Measurements from ENCODE around the gene PSMA7.
"Not testable (repeated sequence)": the region's sequence is repeated elsewhere in the genome, so short reads cannot be mapped to it uniquely, and the experiment has no call there.

PSMA7 gene

GRCh38 chr20:62151835-62152364 is 8.7 kb upstream of the PSMA7 start:
- no peak for DNase-seq

- DNase-seq: no peak
These were observed 8.0 kb upstream of the PSMA7 start for GRCh38 chr20:62151225-62151624.

DNA sequence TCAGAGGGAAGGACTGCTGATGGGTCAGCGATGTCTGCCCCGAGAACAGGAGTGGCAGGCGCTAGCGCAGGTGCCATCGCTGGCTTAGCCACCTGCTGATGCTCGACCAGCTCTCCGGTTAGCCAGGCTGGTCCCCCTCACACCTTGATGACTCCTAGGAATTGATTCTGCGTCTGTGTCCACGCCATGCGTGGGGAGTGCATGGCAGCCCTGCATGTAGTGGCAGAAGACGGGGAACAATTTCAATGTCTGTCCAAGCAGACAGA is 7.0 kb upstream of the PSMA7 start:
- no peak for DNase-seq

DNA sequence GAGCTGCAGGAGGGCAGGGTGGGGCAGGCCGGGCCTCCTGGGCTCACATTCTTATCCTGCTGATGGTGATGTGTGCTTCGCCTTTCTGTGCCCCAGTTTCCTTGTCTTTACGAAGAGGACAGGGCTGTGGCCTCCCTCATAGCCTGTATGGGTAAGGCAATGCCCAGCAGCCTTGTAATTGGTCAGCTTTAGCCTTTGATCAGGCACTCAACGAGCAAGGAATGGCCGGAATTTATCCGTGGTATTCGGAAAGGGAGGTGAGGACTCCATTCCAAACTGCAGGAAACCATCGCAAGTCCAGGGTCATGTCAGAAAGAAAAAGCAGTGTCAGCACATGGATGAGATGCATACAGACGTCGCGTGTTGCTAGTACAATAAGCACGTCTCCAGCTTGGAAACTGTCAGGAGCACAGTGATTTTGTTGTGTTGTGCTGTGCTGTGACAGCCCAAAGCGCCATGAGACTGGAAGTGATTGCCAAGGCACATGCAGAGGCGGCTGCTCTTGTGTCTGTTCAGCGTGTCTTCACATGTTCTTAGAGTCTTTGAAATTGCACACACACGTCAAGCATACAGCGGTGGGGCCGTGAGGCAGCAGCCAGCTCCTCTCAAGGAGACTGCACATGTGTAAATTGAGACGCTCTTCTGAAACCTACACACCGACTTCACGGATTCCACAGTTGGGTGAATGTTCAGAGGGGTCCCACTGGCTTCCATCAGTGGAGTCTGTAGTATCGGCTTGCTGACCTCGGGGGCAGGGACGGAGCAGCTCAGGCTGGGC is 6.5 kb upstream of the PSMA7 start:
- no peak for DNase-seq

DNA sequence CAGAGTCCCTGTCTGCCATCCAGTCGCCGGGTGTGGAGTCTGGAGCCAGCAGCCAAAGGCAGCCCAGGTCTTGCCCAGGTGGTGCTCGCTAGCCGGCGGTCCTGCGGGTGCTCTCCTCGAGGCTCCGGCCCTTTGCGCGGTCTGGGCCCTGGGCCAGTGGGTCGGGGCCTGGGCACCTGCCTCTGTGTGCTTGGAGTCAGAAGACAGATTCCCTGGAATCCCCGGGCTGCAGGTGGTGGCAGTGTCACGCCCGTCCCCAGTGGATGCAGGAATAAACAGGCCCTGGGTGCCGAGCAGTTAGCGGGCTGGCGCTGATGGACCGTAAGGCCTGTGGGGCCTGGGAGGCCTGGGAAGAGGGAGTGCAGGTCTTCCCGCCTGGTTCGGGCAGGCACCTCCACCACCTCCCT is 5.7 kb upstream of the PSMA7 start:
- DNase-seq: no peak

- not testable (repeated sequence) for DNase-seq
These were observed 5.2 kb upstream of the PSMA7 start for GRCh38 chr20:62148383-62148782.

- no peak for DNase-seq
These were observed 4.3 kb upstream of the PSMA7 start for GRCh38 chr20:62147528-62147927.

- DNase-seq: no peak
These were observed 3.9 kb upstream of the PSMA7 start for GRCh38 chr20:62147125-62147524.

GRCh38 chr20:62146019-62146755 is 3.0 kb upstream of the PSMA7 start:
- no peak for DNase-seq

GRCh38 chr20:62145688-62146018 is 2.5 kb upstream of the PSMA7 start:
- no peak for DNase-seq

- peak; percentile 70 for DNase-seq
These were observed 997 bp upstream of the PSMA7 start for GRCh38 chr20:62143957-62144825.

GRCh38 chr20:62142252-62143080 is 728 bp downstream of the PSMA7 start:
- peak; percentile 39 for DNase-seq

DNA sequence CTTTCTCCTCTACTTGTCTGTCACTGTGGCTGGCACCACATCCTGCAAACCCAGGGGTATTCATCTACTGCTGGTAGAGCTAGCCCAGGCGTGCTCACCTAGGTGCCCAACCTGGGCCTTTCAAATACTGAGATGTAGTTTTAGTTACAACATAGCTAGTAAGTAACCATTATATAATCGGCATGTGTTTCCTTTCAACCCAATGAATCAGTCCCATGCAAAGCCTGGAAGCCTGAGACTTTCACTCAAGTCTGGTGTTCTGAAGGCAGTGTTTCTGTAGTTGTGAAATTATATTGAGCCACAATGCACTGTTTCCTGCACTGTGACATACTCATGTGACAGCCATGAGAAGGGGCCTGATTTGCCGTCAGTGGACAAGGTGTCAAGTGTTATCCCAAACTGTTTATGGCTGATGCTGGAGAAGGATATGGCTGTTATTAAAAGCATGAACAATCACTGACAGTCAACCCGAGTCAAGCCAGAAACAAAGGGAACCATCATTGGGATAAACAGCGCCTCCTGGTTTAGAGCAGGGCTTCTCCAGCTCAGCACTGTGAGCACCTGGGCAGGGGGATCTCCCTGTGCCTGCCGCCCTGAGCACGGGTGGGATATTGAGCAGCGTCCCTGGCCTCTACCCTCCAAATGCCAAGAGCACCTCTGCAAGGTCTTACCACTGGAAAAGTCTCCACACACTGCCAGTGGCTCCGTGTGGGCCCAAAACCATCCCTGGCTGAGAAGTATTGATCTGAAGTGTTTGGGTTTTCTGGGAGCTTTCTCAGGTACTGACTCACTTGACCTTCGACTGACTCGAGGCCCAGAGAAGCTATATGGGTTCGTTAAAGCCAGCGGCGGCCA is 1.6 kb downstream of the PSMA7 start:
- peak; percentile 42 for DNase-seq

GRCh38 chr20:62141043-62141396 is 2.2 kb downstream of the PSMA7 start:
- DNase-seq: no peak

DNA sequence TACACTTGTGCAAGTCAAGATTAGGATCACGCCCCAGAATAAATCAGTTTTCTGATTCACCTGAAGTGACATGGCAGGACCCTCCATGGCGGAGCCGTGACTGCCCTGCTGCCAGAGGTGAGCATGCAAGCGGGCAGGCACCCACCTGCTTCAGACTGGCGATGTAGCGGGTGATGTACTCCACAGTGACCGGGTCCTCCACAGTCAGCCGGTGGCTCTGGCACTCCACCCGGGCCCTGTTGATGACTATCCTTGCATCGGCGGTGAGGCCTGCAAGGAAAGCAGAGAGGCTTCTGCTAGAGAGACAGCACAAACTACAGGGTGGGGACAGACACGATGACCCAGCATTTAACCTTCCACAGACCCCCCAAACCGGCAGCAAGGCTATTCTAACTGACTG is 3.6 kb downstream of the PSMA7 start:
- no peak for DNase-seq

GRCh38 chr20:62138912-62139311 is 4.3 kb downstream of the PSMA7 start:
- no peak for DNase-seq

DNA sequence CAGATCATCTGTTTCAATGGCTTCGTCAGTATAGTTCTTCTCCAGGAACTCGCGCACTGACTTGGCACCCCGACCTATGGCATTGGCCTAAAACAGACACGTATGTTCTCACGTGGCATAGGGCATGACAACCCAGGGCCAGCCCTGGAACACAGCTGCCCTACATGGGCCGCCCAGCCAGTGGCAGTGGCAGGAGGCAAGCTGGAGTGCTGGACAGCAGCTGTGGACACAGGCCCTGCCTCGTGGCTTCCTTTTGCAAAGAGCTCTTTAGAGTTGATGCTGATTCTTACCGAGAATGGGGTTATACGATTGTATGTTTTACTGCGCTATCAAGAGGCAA is 5.0 kb downstream of the PSMA7 start:
- DNase-seq: no peak

GRCh38 chr20:62137478-62138203 is 5.6 kb downstream of the PSMA7 start:
- DNase-seq: no peak

DNA sequence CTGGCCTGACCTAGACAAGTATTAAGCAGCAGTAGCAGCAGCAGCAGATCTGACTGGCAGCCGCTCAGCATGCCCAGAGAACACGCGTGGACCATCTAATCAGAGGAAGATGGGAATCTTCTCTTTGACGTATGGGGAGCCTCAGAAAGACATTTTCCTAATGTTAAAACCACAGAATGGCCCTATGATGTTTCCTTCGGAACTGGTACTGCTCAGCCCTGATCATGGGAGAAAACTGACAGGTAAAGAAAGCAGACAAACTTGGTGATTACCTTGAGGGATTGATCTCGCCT is 6.2 kb downstream of the PSMA7 start:
- no peak for DNase-seq

GRCh38 chr20:62136283-62137091 is 6.7 kb downstream of the PSMA7 start:
- peak; percentile 84 for DNase-seq

Measured in OCI-M1 (cell line).